ENCODE results near the gene RMI2. TPM values are rescaled to one million over a fixed set of nuclear protein-coding genes. Genes with fewer than 3 reads are reported as not detected.

RMI2 gene
- polyA plus RNA-seq, 2 of the 4 experiments (the other 2 are of a cell fraction), result 24.2 to 26.9 TPM

GRCh38 chr16:11389083-11389482, 43.8 kb downstream of the RMI2 start:
- FAIRE-seq, result no peak
- Histone ChIP-seq H3K4me3 (no peak overlapping the region), H3K4me2 (no peak overlapping the region), H3K4me1 (no peaks in the 10 kb centered on the region), H3K9me3 (no peaks in the 10 kb centered on the region), H3K27ac (no peak overlapping the region)
- WGBS (ENCODE audit: missing lambda C conversion rate), result 71% methylated on average over 7 of the region's 7 CpGs
- CTCF ChIA-PET, result interaction anchor here (0.5 to 20.7 kb wide), 10 partner anchors 8 to 450 kb away, joined by 3 to 300 read pairs (median 5); partner anchors contain the start of genes SOCS1 and ZC3H7A
- no peak for TF ChIP-seq ZC3H11A (IDR thresholded peaks at IDR 0.05)
- TF ChIP-seq EP300 (IDR thresholded peaks at IDR 0.05), result no peak
- no peak for TF ChIP-seq TFCP2L1 (CRISPR knock-in tag; IDR thresholded peaks at IDR 0.05)
- no peak for ATAC-seq
- DNase-seq (ENCODE audit: low read depth in 1 of 2, low spot score in 1 of 2), result no peak
- POLR2A ChIA-PET, result no interaction called here

- ATAC-seq (no peak), DNase-seq (ENCODE audit: low read depth in 1 of 2, low spot score in 1 of 2) (no peak), FAIRE-seq (no peak)
- no peak overlapping the region for H3K4me3 ChIP-seq
- H3K4me2 ChIP-seq, result no peak overlapping the region
- H3K4me1 ChIP-seq, result no peaks in the 10 kb centered on the region
- H3K9me3 ChIP-seq, result no peaks in the 10 kb centered on the region
- TF ChIP-seq BHLHE40 (IDR thresholded peaks at IDR 0.05; ENCODE audit: low read depth, low read length), result no peak
- TF ChIP-seq HOXA7 (CRISPR knock-in tag; IDR thresholded peaks at IDR 0.05), result no peak
- TF ChIP-seq RCOR1 (IDR thresholded peaks at IDR 0.05; ENCODE audit: low read depth, low read length), result no peak
- TF ChIP-seq CHD2 (IDR thresholded peaks at IDR 0.05; ENCODE audit: low read length, partially characterized antibody), result no peak
- TF ChIP-seq REST (IDR thresholded peaks at IDR 0.05), result no peak
- no peak for TF ChIP-seq MAFK (IDR thresholded peaks at IDR 0.05; ENCODE audit: partially characterized antibody)
- no peak for TF ChIP-seq ZC3H11A (IDR thresholded peaks at IDR 0.05)
- no peak for TF ChIP-seq ESRRA (IDR thresholded peaks at IDR 0.05; ENCODE audit: borderline replicate concordance, low read length)
- TF ChIP-seq MYC (IDR thresholded peaks at IDR 0.05; ENCODE audit: borderline replicate concordance, low read length), result no peak
- no peak for TF ChIP-seq CBX8 (IDR thresholded peaks at IDR 0.05)
- TF ChIP-seq KDM5A (IDR thresholded peaks at IDR 0.05), result no peak
- no peak for TF ChIP-seq CBX2 (IDR thresholded peaks at IDR 0.05; ENCODE audit: borderline replicate concordance, low read depth)
- no peak for TF ChIP-seq SREBF2 (IDR thresholded peaks at IDR 0.05)
- TF ChIP-seq EHMT2 (IDR thresholded peaks at IDR 0.05; ENCODE audit: low read depth), result no peak
- no peak for TF ChIP-seq HMGXB4 (CRISPR knock-in tag; IDR thresholded peaks at IDR 0.05; ENCODE audit: borderline replicate concordance)
- no peak for TF ChIP-seq POLR2AphosphoS2 (conservative IDR thresholded peaks at IDR 0.05; ENCODE audit: low read length)
- no peak for TF ChIP-seq ELK1 (IDR thresholded peaks at IDR 0.05; ENCODE audit: low read depth, low read length)
- TF ChIP-seq CTCF (IDR thresholded peaks at IDR 0.05), result no peak
- TF ChIP-seq CHD4 (IDR thresholded peaks at IDR 0.05; ENCODE audit: borderline replicate concordance), result no peak
- ChIA-PET POLR2A (interaction anchor here (0.7 kb wide), 1 partner anchor 408 kb away, joined by 4 read pairs; no protein-coding TSS in a partner anchor), CTCF (interaction anchor here (0.7 to 20.7 kb wide), 9 partner anchors 9 to 426 kb away, joined by 3 to 344 read pairs (median 5); partner anchors contain the start of genes SOCS1 and ZC3H7A)
- no peak overlapping the region for H3K27ac ChIP-seq
- 75% methylated on average over 20 of the region's 27 CpGs for WGBS (ENCODE audit: missing lambda C conversion rate)
Measured at GRCh38 chr16:11389631-11390565, 44.6 kb downstream of the RMI2 start.
